Stimulated activated CD4-positive, alpha-beta T cell treated with anti-CD3 and anti-CD28 coated beads, Interleukin-12 subunit alpha, Interleukin-12 subunit beta, amount 100 ng/mL, for 4 hours (primary cell): ENCODE results near the gene PPP1R27.

Experiments
- DNase-seq: peaks from one replicate; pipeline ENCODE4 v3.0.0-alpha.2; 2020

The PPP1R27 gene, protein sequence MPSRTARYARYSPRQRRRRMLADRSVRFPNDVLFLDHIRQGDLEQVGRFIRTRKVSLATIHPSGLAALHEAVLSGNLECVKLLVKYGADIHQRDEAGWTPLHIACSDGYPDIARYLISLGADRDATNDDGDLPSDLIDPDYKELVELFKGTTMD

DNA sequence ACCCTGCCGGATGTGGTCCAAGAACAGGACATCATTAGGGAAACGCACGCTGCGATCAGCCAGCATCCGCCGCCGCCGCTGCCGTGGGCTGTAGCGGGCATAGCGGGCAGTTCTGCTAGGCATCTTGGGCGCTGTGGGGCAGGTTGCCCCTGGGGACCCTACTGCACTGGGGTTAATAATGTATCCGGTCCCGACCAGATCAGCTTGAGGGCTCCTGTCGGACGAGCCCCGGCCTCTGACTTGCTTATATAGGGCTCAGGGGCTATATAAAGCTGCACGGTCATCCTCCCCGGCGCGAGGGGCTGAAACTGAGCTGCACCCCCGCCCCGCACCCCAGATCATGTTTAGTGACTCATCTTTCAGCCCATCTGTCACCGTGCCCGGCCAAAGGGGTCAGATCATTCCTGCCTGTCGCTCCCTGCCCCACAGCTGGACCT lies at the start of gene PPP1R27:
Gene PPP1R27 (minus strand): TSS at position 220 of the 437 bp plus-strand sequence. CDS start 97 bp downstream, at position 123.
- DNase-seq = no peak

DNA sequence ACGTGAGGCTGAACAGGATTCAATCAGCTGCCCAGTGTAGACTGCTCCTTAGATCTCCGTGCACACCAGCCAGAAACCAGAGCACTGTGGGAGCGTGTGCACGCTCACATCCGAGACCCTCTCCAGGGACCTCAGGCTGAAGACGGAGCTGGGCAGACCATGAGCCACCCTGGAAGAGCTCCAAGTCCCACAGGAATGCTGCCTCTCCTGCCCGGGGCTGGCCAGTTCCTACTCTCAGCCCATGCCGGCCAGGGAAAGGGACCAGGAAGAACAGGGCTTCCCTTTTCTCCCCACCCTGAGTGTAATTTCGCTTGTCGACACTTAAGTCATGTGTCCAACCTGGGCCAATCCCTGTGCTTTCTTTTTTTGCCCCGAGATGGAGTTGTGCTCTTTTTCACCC lies 49.7 kb upstream of the PPP1R27 start:
- no peak for DNase-seq

DNA sequence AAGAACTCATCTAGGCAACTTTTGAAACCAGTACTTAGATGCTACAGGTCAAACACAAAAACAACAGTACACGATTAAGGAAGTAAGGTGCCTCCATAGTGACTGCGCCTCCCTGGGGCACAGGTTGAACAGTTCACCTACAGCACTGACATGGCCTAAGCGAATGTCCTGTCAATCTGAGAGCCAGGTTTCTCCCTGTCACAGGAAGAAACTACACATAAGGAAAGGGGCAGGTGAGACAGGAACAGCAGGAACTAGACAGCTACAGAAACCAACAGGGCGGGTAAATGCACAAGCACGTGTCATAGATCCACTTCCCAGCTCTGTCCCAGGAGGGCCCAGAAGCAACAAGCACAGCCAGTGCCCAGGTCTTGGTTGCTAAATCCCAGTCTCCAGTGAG lies 44.3 kb upstream of the PPP1R27 start:
- no peak for DNase-seq

DNA sequence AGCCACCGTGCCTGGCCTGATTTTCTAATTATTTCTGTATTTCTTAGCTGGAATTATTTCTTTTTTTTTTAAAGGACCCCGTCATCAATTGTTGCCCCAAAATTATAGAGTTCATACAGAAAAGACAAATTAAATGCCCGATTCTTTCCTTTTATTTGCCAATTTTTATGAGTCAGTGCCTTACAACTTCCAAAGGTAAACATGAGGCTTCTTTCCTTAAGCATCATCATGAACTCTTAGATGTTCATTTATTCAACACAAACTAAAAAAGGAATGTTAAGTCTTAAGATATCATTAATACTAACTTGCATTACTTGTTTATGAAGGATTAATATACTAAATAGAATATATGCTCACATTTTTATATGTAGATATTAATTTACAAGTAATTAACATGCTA lies 43.4 kb upstream of the PPP1R27 start:
- DNase-seq = no peak

DNA sequence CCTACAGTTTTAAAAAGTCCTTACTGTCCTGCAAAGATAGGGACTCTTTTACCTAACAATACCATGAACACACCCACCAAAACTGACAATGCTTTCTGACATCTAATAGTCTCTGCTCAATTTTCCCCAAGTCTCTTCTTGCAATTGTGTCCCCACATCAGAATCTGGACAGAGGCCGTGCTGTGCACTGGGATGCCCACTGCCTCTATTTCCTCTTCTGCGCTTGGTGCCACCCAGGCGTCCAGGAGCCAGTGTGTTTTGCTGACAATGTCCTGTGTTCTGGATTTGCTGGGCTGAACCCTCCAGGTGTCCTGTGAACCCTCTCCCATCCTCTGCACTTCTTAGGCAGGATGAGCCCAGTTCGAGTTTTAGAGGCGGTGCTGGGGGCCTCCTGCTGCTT lies 42.7 kb upstream of the PPP1R27 start:
- DNase-seq = no peak

DNA sequence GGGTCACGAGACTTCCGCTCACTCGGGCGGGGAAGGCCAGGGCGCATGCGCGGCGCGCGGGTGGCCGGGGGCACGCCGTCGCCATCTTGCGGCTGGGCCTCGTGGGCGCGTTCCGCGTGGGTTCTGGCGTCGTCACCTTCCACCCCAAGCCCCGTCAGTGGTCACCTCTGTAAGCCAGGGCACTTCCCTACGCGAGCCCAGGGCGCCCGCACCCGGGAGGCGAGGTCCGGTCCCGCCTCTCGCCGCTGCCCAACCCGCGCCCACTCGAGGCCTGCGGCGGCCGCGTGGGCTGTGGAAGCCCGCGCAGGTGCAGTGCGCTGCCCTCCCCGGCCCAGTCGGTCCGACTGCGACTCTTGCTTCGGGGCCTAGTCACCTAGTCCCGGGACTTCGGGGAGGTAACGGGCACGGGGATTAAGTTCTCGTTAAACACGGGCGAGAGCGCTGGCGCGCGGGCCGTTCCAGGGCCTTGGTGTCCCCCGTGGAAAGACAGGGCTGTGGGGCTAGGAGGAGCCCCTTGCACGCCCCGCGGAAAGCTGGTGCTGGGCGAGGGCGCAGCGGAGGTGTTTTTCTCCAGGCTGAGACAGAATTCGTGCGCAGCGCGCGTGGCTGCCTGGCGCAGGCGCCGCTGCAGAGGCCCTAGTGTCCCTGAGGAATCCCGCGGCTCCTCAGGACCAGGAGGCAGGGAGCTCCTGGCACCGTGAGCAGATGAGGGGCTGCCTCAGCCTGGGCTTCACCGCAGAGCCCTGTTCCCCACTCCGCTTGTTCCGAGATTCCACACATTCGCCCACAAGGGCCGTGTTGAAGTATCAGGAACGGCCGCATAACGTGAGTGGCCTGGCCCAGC lies 36.8 kb upstream of the PPP1R27 start:
- DNase-seq = peak; percentile 97

DNA sequence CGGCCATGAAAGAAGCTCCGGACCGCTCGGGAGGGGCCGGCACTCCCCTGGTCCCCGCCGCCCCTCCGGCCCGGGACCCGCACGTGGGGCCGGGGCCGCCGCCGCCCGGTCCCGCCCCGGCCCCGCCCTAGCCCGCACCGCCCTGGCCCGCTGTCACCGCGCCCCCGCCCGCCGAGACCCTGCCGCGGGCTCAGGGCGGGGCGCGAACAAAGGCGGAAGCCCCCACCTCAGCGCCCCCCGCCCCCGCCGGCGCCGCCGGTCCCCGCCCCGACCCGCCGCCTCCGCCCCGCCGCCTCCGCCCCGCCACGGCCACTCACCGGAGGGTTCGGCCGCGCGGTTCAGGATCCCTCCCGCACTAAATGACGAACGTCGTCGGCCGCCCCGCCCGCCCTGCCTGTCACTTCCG lies 36.1 kb upstream of the PPP1R27 start, which contains the start of gene ARHGDIA:
Gene ARHGDIA (minus strand): TSS at position 357 of the 406 bp plus-strand sequence. CDS start 1,407 bp downstream, outside the sequence.
- no peak for DNase-seq

DNA sequence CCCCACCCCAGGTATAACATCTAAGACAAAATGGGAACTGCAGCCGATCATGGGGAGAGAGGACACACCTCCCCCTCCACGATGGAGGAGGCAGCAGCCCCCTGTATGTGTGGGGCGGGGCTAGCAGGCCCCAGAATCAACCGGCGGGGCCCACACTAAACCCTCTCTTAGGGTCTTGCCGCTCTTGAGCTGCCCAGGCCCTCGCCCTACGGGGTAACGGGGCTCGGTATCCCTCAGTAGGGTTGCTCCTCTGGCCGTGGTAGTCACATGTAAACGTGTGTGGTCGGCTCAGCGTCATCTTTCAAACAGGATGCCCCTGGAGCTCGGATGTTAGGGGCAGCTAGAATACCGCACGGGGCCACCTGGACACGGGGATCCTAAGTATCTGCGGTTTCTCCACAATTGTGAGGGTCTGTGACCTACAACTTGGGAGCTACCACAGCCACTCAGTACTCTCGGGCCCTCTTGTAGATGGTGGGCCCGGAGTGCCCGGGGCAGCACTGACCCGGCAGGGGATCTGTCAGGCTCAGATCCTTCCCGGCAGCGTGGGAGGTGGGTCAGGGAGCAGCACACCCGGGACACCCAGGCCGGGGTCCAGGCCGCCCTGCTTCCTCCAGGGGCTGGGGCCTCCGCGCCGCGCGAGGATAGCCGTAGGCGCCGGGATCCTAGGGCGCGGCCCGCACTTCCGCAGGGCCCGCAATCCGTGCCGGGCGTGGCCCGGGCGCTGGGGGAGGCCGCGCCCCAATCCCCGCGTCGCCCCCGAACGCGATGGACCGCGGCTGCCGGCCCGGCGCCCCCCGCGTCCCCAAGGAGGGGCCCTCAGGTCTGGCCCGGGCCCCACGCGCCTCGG lies 35.5 kb upstream of the PPP1R27 start:
- peak; percentile 43 for DNase-seq

DNA sequence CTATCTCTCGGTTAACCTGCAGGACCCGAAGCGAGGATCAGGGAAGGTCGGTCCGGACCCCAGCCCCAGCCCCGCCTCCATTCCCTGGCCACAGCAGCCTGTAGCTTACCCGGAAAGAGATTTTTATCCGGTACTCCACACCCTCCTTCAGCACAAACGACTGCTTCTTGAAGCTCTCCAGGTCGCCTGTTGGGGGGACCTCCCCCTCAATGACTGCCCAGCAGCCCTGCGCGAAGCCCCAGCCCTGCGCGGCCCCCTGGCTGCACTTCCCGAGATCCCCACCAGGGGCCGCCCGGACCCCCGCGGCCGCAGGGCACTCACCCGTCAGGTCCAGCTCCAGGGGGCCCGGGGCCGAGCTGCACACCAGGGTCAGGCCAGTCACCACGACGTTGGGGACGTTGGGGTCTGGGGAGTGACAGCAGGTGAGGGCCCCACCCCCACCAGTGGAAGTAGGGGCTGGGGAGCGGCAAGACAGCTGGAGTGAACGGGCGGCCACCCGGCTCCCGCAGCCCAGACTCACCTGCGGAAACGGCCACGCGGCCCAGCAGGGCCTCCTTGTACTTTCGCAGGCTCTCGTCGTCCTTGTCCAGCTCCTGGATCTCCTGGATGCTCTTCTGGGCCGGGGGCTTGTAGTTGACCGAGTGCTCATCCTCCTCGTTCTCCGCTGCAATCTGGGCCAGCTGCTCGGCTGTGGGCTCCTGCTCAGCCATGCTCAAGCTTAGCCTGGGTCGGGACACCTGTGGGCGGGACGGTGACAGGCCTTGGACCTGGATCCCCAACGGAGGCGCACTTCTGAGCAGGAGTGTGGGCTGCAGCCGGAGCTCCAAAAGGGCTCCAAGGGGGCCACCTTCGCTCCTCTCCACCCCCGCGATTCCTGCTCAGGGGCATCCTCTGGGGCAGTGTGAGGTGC lies 34.6 kb upstream of the PPP1R27 start:
- DNase-seq = peak; percentile 46

DNA sequence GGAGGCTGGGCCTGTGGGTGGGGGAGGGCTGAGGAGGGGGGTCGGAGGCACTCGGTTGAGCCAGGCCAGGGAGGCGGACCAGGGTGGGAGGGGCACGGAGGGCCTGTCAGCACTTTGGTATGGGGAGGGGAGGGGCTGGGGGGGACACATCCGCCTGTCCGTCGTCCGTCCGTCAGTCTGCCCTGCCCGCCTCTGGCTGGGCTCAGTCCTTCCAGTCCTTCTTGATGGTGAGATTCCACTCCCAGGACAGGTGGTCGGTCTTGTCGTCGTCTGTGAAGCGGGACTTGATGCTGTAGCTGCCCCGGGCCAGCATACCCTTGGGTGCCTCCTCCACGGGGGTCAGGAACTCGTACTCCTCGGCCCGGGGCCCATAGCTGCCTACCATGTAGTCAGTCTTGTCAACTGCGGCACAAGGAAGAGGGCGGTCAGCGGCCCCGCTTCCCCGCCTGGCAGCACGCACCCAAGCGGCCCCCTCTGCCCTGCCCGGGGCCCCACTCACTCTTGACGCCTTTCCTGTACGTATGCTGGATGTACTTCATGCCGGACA lies 33.9 kb upstream of the PPP1R27 start:
- peak; percentile 25 for DNase-seq

DNA sequence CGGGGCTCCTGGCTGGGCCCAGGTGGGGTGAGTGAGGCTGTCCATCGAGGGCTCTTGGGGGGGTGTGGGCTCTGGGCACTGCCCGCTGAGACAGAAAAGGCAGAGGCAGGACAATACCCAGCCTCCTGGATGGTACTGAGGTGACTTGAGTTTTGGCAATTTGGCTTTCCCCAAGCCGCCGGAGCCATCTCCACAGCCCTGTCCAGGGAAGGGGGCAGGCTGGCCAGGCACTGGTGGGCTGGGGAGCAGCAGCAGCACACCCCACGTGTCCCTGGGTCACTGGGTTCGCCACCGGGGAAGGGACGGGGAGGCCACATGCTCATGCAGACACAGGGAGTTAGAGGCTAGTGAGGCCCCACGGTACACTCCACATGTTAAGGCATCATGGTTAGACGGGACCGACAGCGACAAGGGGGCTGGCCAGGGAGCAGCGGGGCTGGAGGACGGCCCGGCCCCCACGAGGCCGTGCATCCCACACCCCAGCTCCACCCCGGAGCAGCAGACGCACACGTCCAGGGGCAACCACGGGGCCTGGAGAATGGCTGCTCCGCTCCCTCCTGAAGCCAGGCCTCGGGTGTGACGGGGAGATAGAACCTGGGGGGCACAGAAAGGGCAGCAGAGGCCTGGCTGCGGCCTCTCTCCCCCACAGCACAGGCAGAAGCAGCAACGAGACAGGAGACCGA lies 33.3 kb upstream of the PPP1R27 start:
- peak; percentile 23 for DNase-seq

DNA sequence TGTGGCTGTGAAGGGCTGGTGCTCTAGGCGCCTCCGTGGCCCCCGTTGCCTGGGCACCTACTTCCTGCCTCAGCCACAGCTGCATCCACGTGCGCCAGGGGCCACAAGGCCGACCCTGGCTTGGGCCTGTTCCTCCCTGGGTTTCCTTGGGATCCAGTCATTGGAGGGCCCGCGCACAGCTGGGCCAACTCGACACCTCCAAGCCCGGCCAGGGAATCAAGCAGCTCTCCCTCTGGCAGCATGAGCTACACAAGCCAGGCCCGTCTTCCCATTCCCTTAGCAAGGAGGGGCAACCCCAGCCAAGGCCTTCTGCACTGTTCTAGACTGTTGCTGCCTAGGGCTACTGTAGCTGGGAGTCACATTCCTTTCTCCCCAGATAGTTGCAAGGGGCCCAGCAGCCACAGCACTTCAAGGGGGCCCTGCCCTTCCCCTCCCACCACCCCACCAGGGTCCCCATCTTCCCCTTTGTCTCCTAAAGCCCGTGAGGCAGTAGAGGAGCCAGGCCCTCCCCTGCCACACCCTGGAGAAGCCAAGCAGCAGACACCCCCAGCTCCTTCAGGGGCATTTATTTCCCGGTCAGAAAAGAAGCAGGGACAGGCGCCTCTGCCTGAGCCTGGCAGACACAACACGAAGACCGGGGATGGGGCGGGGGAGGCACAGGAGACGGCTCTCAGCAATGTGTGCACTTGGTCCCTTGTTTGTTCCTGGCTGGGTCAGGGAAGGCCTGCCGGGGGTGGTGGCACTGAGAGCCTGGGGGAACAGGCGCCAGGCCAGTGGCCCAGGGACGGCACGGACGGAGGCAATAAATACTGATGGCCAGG lies 32.5 kb upstream of the PPP1R27 start:
- peak; percentile 40 for DNase-seq

DNA sequence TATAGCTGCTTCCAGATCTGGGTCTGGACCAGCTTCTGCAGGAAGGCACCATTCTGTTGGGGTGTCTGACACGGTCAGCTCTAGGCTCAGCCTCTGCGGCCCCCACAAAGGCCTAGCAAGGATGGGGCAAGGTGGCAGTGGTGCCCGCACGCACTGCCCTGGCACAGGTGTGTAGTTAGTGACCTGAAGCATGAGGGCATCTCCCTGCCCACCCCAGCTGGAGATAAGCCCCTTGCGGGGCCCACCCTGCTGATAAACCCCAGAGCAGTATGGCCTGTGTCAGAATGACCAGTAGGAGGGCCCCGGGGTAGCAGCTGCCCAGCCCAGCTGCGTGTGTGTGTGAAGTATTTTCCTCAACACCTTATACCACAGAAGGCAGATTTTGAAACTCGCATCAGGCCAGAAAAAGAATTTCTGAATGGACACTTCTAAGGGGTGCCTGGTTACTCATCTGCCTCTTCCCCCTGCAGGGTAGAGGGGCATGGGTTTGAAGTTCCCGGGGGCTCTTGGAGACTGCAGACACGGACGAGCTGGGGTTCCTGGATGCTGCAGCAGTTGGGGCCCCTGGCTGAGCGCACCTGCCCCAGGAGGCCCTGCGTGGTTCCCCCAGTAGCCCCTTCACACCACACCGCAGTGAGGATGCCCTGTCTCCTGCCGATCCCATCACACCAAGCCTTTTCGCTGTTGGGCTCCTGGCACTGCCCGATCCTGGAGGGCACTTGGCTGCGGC lies 31.8 kb upstream of the PPP1R27 start:
- peak; percentile 19 for DNase-seq

DNA sequence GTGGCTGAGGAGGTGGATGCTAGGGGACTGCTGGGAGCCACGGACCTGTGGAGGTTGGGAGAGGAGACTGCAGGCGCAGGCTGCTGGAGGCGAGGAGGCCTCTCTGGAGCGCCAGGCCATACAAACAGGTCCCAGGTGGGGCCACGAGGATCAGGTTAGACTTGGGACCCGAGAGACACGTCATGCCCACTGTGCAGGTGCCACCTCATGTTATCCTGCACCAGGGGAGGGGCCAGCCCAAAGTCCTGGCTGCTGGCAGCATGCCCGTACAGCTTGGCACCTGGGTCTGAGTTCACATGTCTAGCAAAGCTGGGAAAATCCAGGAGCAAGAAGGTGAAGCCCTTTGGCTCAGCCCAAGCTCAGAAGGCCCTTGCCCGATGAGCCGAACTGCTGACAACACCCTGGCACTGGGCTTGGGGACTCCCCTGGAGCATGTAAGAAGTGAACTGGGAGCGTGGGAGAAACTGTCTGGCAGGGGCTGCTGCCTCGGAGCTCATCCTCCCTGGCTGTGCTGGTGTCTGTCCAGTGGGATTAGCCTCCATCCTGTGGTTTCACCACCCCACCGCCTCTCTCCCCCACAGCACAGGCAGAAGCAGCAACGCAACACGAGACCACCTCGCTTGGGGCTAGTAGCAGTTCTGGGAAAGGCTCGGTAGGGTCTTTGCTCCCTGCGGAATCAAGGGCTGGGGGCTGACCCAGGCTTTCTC lies 31.0 kb upstream of the PPP1R27 start:
- no peak for DNase-seq

DNA sequence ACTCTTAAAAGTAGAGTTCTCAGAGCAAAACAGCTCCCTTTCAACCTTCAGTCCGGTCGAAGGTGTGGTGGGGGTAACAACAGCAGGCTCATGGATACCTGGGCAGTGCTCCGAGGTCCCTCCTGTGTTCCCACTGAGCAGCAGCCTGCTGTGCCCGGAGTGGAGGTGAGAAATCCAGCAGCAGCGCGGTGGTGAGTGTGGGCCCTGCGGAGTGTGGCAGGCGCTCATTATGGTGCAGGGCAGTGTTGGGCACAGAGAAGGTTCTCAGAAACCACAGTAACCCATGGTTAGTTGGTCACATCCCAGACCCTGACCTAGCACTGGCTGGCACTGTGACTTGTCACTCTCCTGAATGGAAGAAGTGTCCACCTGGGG lies 30.5 kb upstream of the PPP1R27 start:
- no peak for DNase-seq

DNA sequence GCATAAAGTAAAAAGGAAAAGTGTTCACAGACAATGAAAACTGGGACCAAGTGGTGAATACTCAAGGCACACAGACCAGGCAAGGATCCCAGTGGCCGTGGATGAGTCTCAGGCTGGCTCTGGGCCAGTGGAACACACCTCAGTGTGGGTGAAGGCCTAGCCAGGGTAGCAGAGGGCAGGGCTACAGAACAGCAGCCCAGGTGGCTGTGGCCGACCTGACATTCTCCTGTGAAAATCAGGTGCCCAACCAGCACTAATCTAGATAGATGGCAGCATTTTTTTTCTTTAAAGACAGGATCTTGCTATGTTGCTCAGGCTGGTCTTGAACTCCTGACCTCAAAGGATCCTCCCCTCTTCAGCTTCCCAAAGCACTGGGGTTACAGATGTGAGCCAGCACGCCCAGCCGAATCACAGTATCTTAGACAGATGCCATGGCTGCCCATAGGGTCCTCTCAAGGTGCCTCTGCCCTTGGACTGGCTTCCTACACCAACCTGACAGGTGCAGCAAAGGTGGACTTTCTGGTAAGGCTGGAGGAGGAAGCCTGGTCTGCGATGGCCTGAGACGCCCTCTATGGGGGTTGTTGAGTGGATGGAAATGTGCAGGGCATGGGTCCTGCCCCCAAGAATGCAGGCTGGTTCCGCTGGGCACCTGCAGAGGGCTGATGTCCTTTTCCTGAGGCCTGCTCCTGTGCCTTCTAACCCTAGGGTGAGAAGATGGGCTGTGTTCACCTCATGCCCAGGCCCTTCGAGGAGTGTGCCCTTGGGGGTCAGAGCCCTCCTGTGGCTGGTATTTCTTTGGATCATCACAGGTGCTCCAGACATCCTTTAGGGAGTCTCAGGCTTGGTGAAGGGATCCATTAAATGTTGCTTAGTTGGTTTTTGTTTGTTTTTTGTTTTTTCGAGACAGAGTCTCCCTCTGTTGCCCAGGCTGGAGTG lies 29.3 kb upstream of the PPP1R27 start:
- DNase-seq = no peak

DNA sequence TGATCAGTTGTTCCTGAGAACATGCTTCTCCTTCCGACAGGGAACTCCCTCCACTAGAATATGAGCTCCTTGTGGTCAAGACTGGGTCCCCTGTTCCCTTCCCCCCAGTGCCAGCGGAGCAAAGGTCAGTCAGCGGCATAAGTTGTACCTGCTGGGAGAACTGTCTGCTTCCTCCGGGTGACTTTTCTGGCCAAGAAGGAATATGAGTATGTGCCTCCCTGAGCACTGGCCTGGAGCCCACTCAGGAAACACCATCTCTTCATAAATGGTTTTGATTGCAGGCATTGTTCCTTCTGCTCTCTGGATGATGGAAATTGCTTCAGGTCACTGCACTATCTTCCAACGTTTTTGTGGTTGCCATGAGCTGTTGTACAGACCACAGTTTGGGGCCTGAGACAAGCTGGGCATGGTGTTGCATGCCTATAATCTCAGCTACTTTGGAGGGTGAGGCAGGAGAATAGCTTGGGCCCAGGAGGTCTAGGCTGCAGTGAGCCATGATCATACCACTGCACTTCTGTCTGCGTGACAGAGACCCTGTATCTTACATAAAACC lies 28.3 kb upstream of the PPP1R27 start:
- no peak for DNase-seq
